ENCODE results near the gene CD52. TPM values are rescaled to one million over a fixed set of nuclear protein-coding genes. Genes with fewer than 3 reads are reported as not detected.

Gene CD52
- total and polyA plus RNA-seq, 2 of the 13 experiments (the other 11 are each of a cell fraction or from before 2014, with no cell fraction given) = 0.32 TPM; not detected in 1

DNA sequence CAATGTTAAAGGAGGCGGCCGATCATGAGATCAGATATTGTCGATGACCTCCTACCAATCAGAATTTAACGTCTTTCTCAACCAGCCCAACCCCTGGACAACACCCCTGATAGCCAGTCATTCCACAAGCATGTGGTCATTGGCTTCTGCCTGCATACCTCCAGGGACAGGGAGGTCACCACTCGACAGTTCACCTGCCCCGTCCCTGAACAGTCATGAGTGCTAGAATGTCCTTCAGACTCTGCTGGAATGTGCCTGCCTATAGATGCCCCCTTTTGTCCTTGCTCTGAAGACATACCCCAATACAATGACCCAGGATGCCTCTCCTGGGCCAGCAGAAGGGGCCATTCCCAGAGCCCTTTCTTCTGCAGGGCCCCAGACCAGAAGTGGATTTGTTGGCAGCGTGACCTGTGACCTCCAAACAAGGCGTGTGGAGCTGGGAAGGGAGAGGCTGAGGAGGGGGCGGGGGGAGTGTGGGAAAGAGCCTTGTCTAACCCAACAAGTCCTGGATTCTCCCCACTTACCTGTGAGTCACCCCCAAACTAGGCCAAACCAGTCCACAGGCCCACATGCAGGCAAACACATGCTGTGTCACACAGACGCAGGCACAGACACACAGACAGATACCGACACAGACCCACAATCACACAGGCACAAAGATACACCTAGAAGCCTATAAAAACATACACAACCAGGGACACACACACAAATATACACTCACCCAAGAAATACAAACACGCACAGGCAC, 34.0 kb downstream of the CD52 start (continued):
- TF ChIP-seq, protein P1, sequence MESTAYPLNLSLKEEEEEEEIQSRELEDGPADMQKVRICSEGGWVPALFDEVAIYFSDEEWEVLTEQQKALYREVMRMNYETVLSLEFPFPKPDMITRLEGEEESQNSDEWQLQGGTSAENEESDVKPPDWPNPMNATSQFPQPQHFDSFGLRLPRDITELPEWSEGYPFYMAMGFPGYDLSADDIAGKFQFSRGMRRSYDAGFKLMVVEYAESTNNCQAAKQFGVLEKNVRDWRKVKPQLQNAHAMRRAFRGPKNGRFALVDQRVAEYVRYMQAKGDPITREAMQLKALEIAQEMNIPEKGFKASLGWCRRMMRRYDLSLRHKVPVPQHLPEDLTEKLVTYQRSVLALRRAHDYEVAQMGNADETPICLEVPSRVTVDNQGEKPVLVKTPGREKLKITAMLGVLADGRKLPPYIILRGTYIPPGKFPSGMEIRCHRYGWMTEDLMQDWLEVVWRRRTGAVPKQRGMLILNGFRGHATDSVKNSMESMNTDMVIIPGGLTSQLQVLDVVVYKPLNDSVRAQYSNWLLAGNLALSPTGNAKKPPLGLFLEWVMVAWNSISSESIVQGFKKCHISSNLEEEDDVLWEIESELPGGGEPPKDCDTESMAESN (CRISPR knock-in tag; conservative IDR thresholded peaks at IDR 0.05) = no peak; the same call in 1 of the 2 replicates
- no peak for TF ChIP-seq MAFK (conservative IDR thresholded peaks at IDR 0.05 in 1 of 2, IDR thresholded peaks at IDR 0.05 in 1 of 2; ENCODE audit: low read length in 2 of 2)
- TF ChIP-seq MIER3 (CRISPR knock-in tag; IDR thresholded peaks at IDR 0.05; ENCODE audit: borderline replicate concordance) = peak; percentile 22; the same call in 1 of the 2 replicates
- no peak for TF ChIP-seq ZNF879 (CRISPR knock-in tag; IDR thresholded peaks at IDR 0.05)
- TF ChIP-seq RELA (CRISPR knock-in tag; IDR thresholded peaks at IDR 0.05) = no peak
- TF ChIP-seq PRPF4 (IDR thresholded peaks at IDR 0.05; ENCODE audit: low read depth, low read length, poor library complexity, severe bottlenecking) = no peak
- TF ChIP-seq ZNF768 (CRISPR knock-in tag; IDR thresholded peaks at IDR 0.05) = no peak
- TF ChIP-seq, protein P2, sequence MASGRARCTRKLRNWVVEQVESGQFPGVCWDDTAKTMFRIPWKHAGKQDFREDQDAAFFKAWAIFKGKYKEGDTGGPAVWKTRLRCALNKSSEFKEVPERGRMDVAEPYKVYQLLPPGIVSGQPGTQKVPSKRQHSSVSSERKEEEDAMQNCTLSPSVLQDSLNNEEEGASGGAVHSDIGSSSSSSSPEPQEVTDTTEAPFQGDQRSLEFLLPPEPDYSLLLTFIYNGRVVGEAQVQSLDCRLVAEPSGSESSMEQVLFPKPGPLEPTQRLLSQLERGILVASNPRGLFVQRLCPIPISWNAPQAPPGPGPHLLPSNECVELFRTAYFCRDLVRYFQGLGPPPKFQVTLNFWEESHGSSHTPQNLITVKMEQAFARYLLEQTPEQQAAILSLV (CRISPR knock-in tag; IDR thresholded peaks at IDR 0.05; ENCODE audit: borderline replicate concordance) = peak; percentile 33; the same call in 1 of the 2 replicates
- TF ChIP-seq ZNF713 (CRISPR knock-in tag; IDR thresholded peaks at IDR 0.05) = no peak
- peak; percentile 50 for TF ChIP-seq ZFX (CRISPR knock-in tag; IDR thresholded peaks at IDR 0.05; ENCODE audit: low read depth)
- no peak for TF ChIP-seq STAG1 (CRISPR knock-in tag; IDR thresholded peaks at IDR 0.05)
- TF ChIP-seq RARG (CRISPR knock-in tag; IDR thresholded peaks at IDR 0.05; ENCODE audit: low read depth) = no peak
- TF ChIP-seq TCF7 (IDR thresholded peaks at IDR 0.05; ENCODE audit: low read depth) = no peak
- TF ChIP-seq ZSCAN20 (CRISPR knock-in tag; IDR thresholded peaks at IDR 0.05; ENCODE audit: borderline replicate concordance) = no peak
- TF ChIP-seq ZBTB21 (CRISPR knock-in tag; IDR thresholded peaks at IDR 0.05) = peak; percentile 28; the same call in 1 of the 2 replicates
- TF ChIP-seq ZNF333 (CRISPR knock-in tag; IDR thresholded peaks at IDR 0.05; ENCODE audit: borderline replicate concordance) = no peak
- TF ChIP-seq, protein P3, sequence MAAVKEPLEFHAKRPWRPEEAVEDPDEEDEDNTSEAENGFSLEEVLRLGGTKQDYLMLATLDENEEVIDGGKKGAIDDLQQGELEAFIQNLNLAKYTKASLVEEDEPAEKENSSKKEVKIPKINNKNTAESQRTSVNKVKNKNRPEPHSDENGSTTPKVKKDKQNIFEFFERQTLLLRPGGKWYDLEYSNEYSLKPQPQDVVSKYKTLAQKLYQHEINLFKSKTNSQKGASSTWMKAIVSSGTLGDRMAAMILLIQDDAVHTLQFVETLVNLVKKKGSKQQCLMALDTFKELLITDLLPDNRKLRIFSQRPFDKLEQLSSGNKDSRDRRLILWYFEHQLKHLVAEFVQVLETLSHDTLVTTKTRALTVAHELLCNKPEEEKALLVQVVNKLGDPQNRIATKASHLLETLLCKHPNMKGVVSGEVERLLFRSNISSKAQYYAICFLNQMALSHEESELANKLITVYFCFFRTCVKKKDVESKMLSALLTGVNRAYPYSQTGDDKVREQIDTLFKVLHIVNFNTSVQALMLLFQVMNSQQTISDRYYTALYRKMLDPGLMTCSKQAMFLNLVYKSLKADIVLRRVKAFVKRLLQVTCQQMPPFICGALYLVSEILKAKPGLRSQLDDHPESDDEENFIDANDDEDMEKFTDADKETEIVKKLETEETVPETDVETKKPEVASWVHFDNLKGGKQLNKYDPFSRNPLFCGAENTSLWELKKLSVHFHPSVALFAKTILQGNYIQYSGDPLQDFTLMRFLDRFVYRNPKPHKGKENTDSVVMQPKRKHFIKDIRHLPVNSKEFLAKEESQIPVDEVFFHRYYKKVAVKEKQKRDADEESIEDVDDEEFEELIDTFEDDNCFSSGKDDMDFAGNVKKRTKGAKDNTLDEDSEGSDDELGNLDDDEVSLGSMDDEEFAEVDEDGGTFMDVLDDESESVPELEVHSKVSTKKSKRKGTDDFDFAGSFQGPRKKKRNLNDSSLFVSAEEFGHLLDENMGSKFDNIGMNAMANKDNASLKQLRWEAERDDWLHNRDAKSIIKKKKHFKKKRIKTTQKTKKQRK (IDR thresholded peaks at IDR 0.05; ENCODE audit: low read length) = no peak
- no peak for TF ChIP-seq AKAP8 (CRISPR knock-in tag; IDR thresholded peaks at IDR 0.05)
- no peak for TF ChIP-seq ZNF20 (CRISPR knock-in tag; IDR thresholded peaks at IDR 0.05)
- TF ChIP-seq SP2 (CRISPR knock-in tag; IDR thresholded peaks at IDR 0.05) = no peak
- no peak for TF ChIP-seq ZNF619 (CRISPR knock-in tag; IDR thresholded peaks at IDR 0.05)
- no peak for TF ChIP-seq KAT7 (CRISPR knock-in tag; IDR thresholded peaks at IDR 0.05; ENCODE audit: borderline replicate concordance)
- TF ChIP-seq GABPB1 (CRISPR knock-in tag; IDR thresholded peaks at IDR 0.05) = no peak
- 0 out of 2 replicates have a peak, but pooled peaks have one; percentile 28 for TF ChIP-seq HMG20A (CRISPR knock-in tag; IDR thresholded peaks at IDR 0.05; ENCODE audit: borderline replicate concordance)
- no peak; the same call in 1 of the 2 replicates for TF ChIP-seq GATAD1 (CRISPR knock-in tag; IDR thresholded peaks at IDR 0.05)
- TF ChIP-seq ATF7-NPFF (CRISPR knock-in tag; IDR thresholded peaks at IDR 0.05; ENCODE audit: low read depth) = peak; percentile 48; the same call in 1 of the 2 replicates

Measured in HepG2 (cell line).